ENCODE data around the gene CCDC178.

Gene CCDC178

GRCh38 chr18:32896776-32897547, 543.6 kb downstream of the CCDC178 start:
- H3K4me3 ChIP-seq, result no peak overlapping the region
- no peak overlapping the region for H3K27ac ChIP-seq
- TF ChIP-seq CTCF (IDR thresholded peaks at IDR 0.05), result no peak
- no peak for DNase-seq (ENCODE audit: low spot score)

- no peak overlapping the region for H3K4me3 ChIP-seq
- no peak for TF ChIP-seq CTCF (IDR thresholded peaks at IDR 0.05)
- DNase-seq (ENCODE audit: low spot score), result no peak
- no peak overlapping the region for H3K27ac ChIP-seq
These were observed 546.6 kb downstream of the CCDC178 start for GRCh38 chr18:32893915-32894314.

- no peak overlapping the region for H3K4me3 ChIP-seq
- no peak overlapping the region for H3K27ac ChIP-seq
- TF ChIP-seq CTCF (IDR thresholded peaks at IDR 0.05), result no peak
- no peak for DNase-seq (ENCODE audit: low spot score)
These were observed 548.7 kb downstream of the CCDC178 start for GRCh38 chr18:32891797-32892196.

GRCh38 chr18:32891130-32891529, 549.4 kb downstream of the CCDC178 start:
- no peak for TF ChIP-seq CTCF (IDR thresholded peaks at IDR 0.05)
- H3K4me3 ChIP-seq, result no peak overlapping the region
- no peak overlapping the region for H3K27ac ChIP-seq
- no peak for DNase-seq (ENCODE audit: low spot score)

GRCh38 chr18:32889615-32890593, 550.6 kb downstream of the CCDC178 start:
- no peak for TF ChIP-seq CTCF (IDR thresholded peaks at IDR 0.05)
- Histone ChIP-seq H3K27ac (no peak overlapping the region), H3K4me3 (no peak overlapping the region)
- no peak for DNase-seq (ENCODE audit: low spot score)

GRCh38 chr18:32888306-32888705, 552.2 kb downstream of the CCDC178 start:
- no peak overlapping the region for H3K27ac ChIP-seq
- H3K4me3 ChIP-seq, result no peak overlapping the region
- TF ChIP-seq CTCF (IDR thresholded peaks at IDR 0.05), result no peak
- DNase-seq (ENCODE audit: low spot score), result no peak
